ENCODE results near the gene HSDL2. TPM values are rescaled to one million over a fixed set of nuclear protein-coding genes. Genes with fewer than 3 reads are reported as not detected.
"Not testable (repeated sequence)": the region's sequence is repeated elsewhere in the genome, so short reads cannot be mapped to it uniquely, and the experiment has no call there.

HSDL2 gene
- polyA plus RNA-seq, 3 donors: 6.4 to 34.8 (median 26.9) TPM

DNA sequence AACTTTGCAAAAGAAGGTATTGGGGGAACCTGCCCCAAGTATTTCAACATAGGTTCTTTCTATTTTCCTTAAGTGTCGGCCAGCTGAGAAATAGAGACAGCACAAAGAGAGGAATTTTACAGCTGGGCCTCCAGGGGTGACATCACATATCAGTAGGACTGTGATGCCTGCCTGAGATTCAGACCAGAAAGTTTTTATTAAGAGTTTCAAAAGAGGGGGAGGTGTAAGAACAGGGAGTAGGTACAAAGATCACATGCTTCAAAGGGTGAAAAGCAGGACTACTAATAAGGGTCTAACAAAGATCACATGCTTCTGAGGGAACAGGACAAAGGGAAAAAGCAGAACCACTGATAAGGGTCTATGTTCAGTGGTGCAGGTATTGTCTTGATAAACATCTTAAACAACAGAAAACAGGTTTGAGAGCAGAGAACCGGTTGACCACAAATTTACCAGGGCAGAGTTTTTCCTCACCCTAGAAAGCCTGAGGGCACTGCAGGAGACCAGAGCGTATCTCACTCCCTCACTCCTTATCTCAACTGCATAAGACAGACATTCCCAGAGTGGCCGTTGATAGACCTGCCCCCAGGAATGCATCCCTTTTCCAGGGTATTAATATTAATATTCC lies 12.1 kb downstream of the HSDL2 start:
- H3K36me3 ChIP-seq (replicated peaks in 1 of 2; ENCODE audit: control insufficient read depth in 1 of 2, insufficient read depth in 2 of 2, low read length in 2 of 2); H3K9me3 ChIP-seq (replicated peaks in 1 of 2; ENCODE audit: control insufficient read depth in 1 of 2, insufficient read depth in 1 of 2, low read length in 2 of 2); H3K9ac ChIP-seq (ENCODE audit: insufficient read depth, low read length, poor library complexity, severe bottlenecking); H3K27me3 Mint-ChIP-seq (ENCODE audit: low read depth in 3 of 3); H2AFZ ChIP-seq (ENCODE audit: insufficient read depth, low read depth, low read length, poor library complexity, severe bottlenecking); H3K4me1 ChIP-seq (ENCODE audit: control insufficient read depth in 1 of 2, insufficient read depth in 2 of 2, low read length in 2 of 2); H3K9me3 Mint-ChIP-seq; DNase-seq; H3K27ac ChIP-seq (ENCODE audit: low read depth in 1 of 2, low read length in 2 of 2); H3K4me3 Mint-ChIP-seq; H3K79me2 ChIP-seq (ENCODE audit: insufficient read depth, low read length); H4K20me1 ChIP-seq (ENCODE audit: insufficient read depth, low read length); intact Hi-C loops (cut with micrococcal nuclease); H3K4me1 Mint-ChIP-seq; H3K4me3 ChIP-seq (replicated peaks in 1 of 3; ENCODE audit: low read depth in 2 of 3, low read length in 3 of 3); H3K27me3 ChIP-seq (ENCODE audit: control insufficient read depth in 2 of 2, insufficient read depth in 2 of 2, low read length in 2 of 2); H3K4me2 ChIP-seq (replicated peaks; ENCODE audit: extremely low read depth, low read length, poor library complexity, severe bottlenecking): not testable (repeated sequence)
- peaks cover 10 to 38% of the 10 kb centered on the region in 2 donors for H3K36me3 Mint-ChIP-seq
- 83% methylated on average over 1 of the region's 4 CpGs for WGBS (ENCODE audit: insufficient coverage)
- peak overlapping the region in 1 of 7 donors; percentile 21 for H3K27ac Mint-ChIP-seq

DNA sequence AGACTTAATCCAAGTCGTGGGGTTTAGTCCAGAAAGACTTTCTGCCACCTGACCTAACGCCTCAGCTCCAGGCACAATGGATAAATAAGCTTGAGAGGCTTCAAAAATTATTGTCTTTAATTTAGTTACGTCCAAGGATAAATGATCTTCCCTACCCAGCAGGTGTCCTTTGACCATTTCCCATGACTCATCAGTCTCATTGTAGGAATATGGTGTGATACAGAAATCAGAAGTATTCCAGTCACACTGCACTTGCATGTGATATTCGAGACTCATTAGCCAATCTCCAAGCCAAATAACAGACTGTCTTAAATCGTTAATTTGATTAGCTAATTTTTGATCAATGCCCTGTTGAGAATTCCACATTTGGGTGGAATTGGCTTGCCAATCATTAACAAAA lies 13.2 kb downstream of the HSDL2 start:
- not testable (repeated sequence) for H3K4me3 Mint-ChIP-seq; H3K27me3 Mint-ChIP-seq (ENCODE audit: low read depth in 3 of 3)
- WGBS (ENCODE audit: insufficient coverage): no CpG with 5 or more reads among the region's 5 CpGs

DNA sequence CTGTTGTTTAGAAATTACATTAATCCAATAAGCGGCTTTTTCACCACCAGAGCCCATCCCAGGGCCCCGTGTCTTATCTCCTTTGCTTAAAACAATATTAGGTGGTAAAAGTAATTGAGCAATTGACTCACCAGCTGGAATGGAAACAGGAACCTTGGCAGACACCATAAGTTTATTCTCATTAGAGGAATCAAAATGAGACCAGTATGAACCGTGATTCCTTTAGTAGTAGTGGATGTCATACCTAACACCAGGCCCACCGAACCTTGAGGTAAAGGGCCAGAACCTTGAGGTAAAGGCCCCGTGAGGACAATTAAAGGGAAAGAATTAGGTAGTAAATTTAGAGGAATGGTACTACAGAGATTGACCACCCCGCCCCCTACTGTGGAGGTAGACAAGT lies 16.5 kb downstream of the HSDL2 start:
- TF ChIP-seq, protein P1, sequence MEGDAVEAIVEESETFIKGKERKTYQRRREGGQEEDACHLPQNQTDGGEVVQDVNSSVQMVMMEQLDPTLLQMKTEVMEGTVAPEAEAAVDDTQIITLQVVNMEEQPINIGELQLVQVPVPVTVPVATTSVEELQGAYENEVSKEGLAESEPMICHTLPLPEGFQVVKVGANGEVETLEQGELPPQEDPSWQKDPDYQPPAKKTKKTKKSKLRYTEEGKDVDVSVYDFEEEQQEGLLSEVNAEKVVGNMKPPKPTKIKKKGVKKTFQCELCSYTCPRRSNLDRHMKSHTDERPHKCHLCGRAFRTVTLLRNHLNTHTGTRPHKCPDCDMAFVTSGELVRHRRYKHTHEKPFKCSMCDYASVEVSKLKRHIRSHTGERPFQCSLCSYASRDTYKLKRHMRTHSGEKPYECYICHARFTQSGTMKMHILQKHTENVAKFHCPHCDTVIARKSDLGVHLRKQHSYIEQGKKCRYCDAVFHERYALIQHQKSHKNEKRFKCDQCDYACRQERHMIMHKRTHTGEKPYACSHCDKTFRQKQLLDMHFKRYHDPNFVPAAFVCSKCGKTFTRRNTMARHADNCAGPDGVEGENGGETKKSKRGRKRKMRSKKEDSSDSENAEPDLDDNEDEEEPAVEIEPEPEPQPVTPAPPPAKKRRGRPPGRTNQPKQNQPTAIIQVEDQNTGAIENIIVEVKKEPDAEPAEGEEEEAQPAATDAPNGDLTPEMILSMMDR (IDR thresholded peaks at IDR 0.05): no peak
- H3K79me2 ChIP-seq (ENCODE audit: insufficient read depth, low read length): no peaks in the 10 kb centered on the region
- peaks cover 22 to 26% of the 10 kb centered on the region in 2 donors for H3K9me3 ChIP-seq (replicated peaks in 1 of 2; ENCODE audit: control insufficient read depth in 1 of 2, insufficient read depth in 1 of 2, low read length in 2 of 2)
- H3K27ac ChIP-seq (ENCODE audit: low read depth in 1 of 2, low read length in 2 of 2): no peak overlapping the region
- H3K27me3 ChIP-seq (ENCODE audit: control insufficient read depth in 2 of 2, insufficient read depth in 2 of 2, low read length in 2 of 2): no peaks in the 10 kb centered on the region
- peaks cover 15 to 40% of the 10 kb centered on the region in 2 donors for H3K36me3 Mint-ChIP-seq
- no peak overlapping the region for H3K4me3 Mint-ChIP-seq
- H3K9me3 Mint-ChIP-seq: peaks cover 15 to 30% (median 26%) of the 10 kb centered on the region in 7 donors
- H3K27me3 Mint-ChIP-seq (ENCODE audit: low read depth in 3 of 3): no peaks in the 10 kb centered on the region
- no peak overlapping the region for H3K4me2 ChIP-seq (replicated peaks; ENCODE audit: extremely low read depth, low read length, poor library complexity, severe bottlenecking)
- H4K20me1 ChIP-seq (ENCODE audit: insufficient read depth, low read length): no peaks in the 10 kb centered on the region
- H3K9ac ChIP-seq (ENCODE audit: insufficient read depth, low read length, poor library complexity, severe bottlenecking): no peak overlapping the region
- 100% methylated on average over 2 of the region's 6 CpGs for WGBS (ENCODE audit: insufficient coverage)
- DNase-seq: no peak
- no peak overlapping the region for H2AFZ ChIP-seq (ENCODE audit: insufficient read depth, low read depth, low read length, poor library complexity, severe bottlenecking)
- intact Hi-C loops (cut with micrococcal nuclease): no loop called here
- no peak overlapping the region for H3K4me3 ChIP-seq (replicated peaks in 1 of 3; ENCODE audit: low read depth in 2 of 3, low read length in 3 of 3)
- no peaks in the 10 kb centered on the region for H3K4me1 ChIP-seq (ENCODE audit: control insufficient read depth in 1 of 2, insufficient read depth in 2 of 2, low read length in 2 of 2)
- H3K4me1 Mint-ChIP-seq: no peaks in the 10 kb centered on the region
- no peak overlapping the region for H3K27ac Mint-ChIP-seq
- peaks cover 0 to 10% of the 10 kb centered on the region in 2 donors for H3K36me3 ChIP-seq (replicated peaks in 1 of 2; ENCODE audit: control insufficient read depth in 1 of 2, insufficient read depth in 2 of 2, low read length in 2 of 2)

More for the DNA sequence above, 13.2 kb downstream of the HSDL2 start:
- H3K4me1 Mint-ChIP-seq; H3K27ac ChIP-seq (ENCODE audit: low read depth in 1 of 2, low read length in 2 of 2); H2AFZ ChIP-seq (ENCODE audit: insufficient read depth, low read depth, low read length, poor library complexity, severe bottlenecking); H3K27me3 ChIP-seq (ENCODE audit: control insufficient read depth in 2 of 2, insufficient read depth in 2 of 2, low read length in 2 of 2); H4K20me1 ChIP-seq (ENCODE audit: insufficient read depth, low read length); intact Hi-C loops (cut with micrococcal nuclease); H3K4me3 ChIP-seq (replicated peaks in 1 of 3; ENCODE audit: low read depth in 2 of 3, low read length in 3 of 3); H3K4me2 ChIP-seq (replicated peaks; ENCODE audit: extremely low read depth, low read length, poor library complexity, severe bottlenecking); H3K9ac ChIP-seq (ENCODE audit: insufficient read depth, low read length, poor library complexity, severe bottlenecking); DNase-seq; H3K27ac Mint-ChIP-seq; H3K36me3 ChIP-seq (replicated peaks in 1 of 2; ENCODE audit: control insufficient read depth in 1 of 2, insufficient read depth in 2 of 2, low read length in 2 of 2); H3K4me1 ChIP-seq (ENCODE audit: control insufficient read depth in 1 of 2, insufficient read depth in 2 of 2, low read length in 2 of 2); H3K79me2 ChIP-seq (ENCODE audit: insufficient read depth, low read length): not testable (repeated sequence)
- Mint-ChIP-seq H3K9me3 (peaks cover 4 to 16% (median 7%) of the 10 kb centered on the region in 7 donors), H3K36me3 (peaks cover 9 to 33% of the 10 kb centered on the region in 2 donors)
- peaks cover 9 to 12% of the 10 kb centered on the region in 2 donors for H3K9me3 ChIP-seq (replicated peaks in 1 of 2; ENCODE audit: control insufficient read depth in 1 of 2, insufficient read depth in 1 of 2, low read length in 2 of 2)

All from CD14-positive monocyte (primary cell).